Subcutaneous adipose tissue (tissue), 4 donors: Measurements from ENCODE around the gene TCEA2. TPM values are rescaled to one million over a fixed set of nuclear protein-coding genes. Genes with fewer than 3 reads are reported as not detected.

Source experiments
- total RNA-seq, 4 donors: library from RNA; depleted of rRNA; stranded (reverse); fragments of >200 nt; gene quantifications; one replicate each; pipeline ENCODE4 v1.1.0, GENCODE V29; 2016
- TF ChIP-seq, protein P1 (sequence below): fragments of 450-650 bp; IDR thresholded peaks from one replicate; pipeline ENCODE4 v1.5.1; 2016; ENCODE audit warnings: low read depth, mild to moderate bottlenecking, control low read depth, antibody characterized with exemption, moderate library complexity

Gene TCEA2
- total RNA-seq, 4 donors from 2014 or later = 30.8 to 36.9 (median 33.2) TPM

DNA sequence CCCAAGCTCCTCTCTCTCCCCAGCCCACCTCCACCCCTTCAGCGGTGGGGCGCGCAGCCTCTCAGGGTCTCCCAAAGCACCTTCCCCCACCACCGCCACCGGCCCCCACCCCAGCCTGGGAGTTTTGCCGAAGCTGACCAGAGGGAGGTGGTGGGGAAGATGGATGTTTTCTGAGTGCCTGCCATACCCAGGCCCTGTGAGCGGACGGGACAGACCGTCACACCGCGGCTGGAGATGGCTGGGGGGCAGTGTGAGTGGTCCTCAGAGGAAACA lies 21.3 kb upstream of the TCEA2 start:
- TF ChIP-seq, protein P1, sequence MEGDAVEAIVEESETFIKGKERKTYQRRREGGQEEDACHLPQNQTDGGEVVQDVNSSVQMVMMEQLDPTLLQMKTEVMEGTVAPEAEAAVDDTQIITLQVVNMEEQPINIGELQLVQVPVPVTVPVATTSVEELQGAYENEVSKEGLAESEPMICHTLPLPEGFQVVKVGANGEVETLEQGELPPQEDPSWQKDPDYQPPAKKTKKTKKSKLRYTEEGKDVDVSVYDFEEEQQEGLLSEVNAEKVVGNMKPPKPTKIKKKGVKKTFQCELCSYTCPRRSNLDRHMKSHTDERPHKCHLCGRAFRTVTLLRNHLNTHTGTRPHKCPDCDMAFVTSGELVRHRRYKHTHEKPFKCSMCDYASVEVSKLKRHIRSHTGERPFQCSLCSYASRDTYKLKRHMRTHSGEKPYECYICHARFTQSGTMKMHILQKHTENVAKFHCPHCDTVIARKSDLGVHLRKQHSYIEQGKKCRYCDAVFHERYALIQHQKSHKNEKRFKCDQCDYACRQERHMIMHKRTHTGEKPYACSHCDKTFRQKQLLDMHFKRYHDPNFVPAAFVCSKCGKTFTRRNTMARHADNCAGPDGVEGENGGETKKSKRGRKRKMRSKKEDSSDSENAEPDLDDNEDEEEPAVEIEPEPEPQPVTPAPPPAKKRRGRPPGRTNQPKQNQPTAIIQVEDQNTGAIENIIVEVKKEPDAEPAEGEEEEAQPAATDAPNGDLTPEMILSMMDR = no peak

- TF ChIP-seq, protein P1 = no peak
Observed at GRCh38 chr20:64042054-64042781, 20.8 kb upstream of the TCEA2 start.

DNA sequence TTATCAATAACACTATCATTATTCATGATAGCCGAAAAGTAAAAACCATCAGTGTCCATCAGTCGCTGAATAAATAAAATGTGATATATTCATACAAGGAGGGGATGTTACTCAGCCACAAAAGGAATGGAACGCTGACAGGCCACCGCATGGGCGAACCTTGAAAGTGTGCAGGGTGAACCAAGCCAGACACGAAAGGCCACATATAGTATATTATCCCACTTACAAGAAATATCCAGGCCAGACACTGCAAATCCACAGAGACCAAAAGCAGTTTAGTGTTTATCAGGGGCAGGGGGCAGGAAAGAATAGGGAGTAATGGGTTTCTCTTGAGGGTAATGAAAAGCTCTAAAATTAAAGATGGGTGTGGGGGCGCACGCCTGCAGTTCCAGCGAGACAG lies 19.2 kb upstream of the TCEA2 start:
- TF ChIP-seq, protein P1 = no peak

GRCh38 chr20:64044484-64045247 lies 18.3 kb upstream of the TCEA2 start:
- TF ChIP-seq, protein P1 = no peak

DNA sequence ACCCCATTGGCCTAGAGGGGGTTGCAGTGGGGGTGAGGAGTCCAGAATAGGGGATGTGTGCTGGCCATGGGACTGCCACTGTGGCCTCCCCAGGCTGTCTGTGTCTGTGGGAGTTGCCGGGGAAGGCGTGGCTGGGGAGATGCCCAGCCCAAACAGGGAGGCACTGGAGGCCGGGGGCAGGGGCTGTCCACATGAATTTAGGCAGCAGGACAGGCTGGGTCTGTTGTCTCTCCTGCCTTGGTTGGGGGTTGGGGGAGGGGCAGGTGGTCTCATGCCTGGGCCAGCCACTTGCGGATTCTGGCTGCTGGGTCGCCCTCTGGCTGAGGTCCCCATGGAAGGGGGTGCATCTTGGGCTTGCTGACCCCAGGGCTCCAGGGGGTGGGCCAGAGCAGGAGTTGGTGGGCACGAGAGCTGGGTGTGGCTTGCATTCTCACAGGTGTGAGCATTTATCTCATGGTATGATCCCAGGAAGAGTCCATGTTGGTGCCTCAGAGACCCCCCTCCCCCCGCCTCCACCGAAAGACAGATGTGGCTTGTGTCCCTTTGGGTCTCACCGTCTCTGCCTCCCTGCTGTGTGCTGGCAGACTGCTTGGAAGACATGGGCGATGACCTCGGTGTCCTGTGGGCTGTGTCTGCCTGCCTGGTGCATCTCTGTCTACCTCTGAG lies 17.5 kb upstream of the TCEA2 start:
- TF ChIP-seq, protein P1 = no peak

DNA sequence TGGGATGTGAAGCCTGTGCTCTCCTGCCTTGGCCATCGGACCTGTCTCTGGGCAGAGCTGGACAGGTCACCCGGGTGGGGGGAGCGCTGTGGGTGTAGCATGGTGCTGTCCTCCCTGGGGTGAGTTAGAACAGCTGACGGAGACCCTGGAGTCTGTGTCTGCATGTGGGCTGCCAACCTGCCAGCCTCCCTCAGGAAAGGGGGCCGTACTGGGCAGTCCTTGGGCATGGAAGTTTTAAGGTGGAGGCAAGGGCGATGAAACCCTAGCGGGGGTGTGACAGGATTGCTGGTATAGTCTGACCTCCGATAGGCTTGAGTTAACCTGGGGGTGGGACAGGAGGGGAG lies 16.0 kb upstream of the TCEA2 start:
- TF ChIP-seq, protein P1 = no peak

DNA sequence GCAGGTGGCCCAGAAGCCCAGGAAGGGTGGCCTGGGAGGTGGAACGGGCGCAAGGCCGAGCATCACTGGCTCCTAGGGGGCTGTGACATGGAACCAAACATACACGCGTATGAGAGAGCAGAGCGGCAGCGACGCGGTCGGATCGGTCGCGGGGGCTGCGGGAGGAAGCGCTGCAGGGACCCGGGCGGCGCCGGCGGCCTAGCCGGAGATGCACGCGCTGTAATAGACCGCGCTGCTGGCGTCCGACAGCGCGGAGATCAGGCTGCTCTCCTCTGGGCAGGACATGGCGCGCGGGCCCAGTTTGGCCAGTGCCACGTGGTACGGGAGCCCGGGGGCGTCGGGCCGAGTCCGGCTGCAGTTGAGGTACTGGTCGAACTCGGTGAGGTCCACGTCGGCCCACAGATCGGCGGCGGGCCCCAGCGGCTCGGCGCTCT lies 15.0 kb upstream of the TCEA2 start:
- TF ChIP-seq, protein P1 = no peak
